GM12801 (cell line): Measurements from ENCODE around the gene CRYBG2.

Experiments used
- CTCF ChIP-seq: IDR thresholded peaks from one replicate; pipeline ENCODE4 v1.5.1; 2011; ENCODE audit warnings: control low read depth; ENCODE audit not compliant: insufficient read length; ENCODE audit errors: extremely low read depth

Gene CRYBG2

GRCh38 chr1:26281091-26281958 lies 72.6 kb downstream of the CRYBG2 start:
- TF ChIP-seq CTCF, result no peak

DNA sequence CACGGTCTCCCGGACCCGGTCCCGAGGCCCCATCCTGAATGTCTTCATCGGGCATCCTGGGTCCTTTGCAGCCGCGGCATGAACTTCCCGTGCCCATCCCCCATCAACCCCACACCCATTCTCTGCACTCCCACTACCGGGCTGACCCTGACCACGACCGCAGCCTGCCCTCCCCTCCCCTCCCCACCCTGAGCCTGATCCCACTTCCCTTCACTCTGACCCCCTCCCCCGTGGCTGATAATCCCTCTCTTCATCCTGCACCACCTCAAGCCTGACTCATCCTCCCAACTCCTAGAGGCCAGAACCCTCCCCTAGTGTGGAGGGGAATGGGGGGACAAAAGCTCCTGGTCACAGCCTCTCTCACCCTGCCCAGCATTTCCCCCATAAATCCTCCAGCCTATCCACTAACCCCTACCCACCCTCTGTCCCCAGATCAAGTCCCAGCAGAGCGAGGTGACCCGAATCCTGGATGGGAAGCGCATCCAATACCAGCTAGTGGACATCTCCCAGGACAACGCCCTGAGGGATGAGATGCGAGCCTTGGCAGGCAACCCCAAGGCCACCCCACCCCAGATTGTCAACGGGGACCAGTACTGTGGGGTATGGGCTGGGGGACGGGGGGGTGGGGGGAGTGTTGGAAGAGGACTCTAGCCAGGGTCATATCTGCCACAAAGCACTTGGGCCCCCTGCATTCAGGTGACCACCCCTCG lies 73.4 kb downstream of the CRYBG2 start:
- no peak for TF ChIP-seq CTCF

DNA sequence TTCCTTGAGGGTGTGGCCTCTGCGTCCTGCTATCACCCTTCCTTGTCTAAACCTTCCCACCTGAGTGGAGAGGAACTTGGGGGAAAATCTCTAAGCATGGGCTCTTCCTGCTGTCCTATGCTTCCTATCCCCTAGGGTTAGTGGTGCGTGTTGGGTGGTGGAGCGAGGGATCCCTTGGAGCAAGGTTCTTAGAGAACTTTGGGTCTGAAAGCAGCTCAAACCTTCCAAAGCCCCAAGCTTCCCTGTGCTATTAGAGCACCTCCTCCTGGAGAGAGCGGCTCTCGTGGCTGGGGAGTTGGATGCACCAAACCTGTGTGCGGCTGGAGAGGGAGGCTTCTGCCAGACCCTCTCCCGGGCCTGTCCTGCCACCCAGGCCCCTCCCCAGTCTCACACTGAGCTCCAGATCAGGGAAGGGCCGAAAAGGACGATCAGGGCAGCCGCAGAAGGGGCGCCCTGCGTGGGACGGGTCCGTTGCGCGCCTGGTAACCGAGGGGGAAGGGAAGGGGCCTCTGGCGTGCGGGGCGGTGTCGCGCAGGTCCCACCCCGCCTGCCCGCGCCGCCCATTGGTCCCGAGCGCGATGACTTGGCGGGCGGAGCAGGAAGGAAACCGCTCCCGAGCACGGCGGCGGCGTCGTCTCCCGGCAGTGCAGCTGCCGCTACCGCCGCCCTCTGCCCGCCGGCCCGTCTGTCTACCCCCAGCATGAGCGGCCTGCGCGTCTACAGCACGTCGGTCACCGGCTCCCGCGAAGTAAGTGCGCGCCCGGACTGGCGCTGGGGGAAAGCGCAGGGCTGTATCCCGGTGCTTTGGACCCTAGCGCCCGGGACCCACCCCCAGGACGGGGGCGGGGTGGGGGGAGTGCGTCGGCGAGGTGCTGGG lies 74.2 kb downstream of the CRYBG2 start, which contains the start of gene SH3BGRL3:
Gene SH3BGRL3 (plus strand): TSS at position 631 of the 877 bp plus-strand sequence. CDS start 70 bp downstream, at position 701.
- TF ChIP-seq CTCF, result no peak

DNA sequence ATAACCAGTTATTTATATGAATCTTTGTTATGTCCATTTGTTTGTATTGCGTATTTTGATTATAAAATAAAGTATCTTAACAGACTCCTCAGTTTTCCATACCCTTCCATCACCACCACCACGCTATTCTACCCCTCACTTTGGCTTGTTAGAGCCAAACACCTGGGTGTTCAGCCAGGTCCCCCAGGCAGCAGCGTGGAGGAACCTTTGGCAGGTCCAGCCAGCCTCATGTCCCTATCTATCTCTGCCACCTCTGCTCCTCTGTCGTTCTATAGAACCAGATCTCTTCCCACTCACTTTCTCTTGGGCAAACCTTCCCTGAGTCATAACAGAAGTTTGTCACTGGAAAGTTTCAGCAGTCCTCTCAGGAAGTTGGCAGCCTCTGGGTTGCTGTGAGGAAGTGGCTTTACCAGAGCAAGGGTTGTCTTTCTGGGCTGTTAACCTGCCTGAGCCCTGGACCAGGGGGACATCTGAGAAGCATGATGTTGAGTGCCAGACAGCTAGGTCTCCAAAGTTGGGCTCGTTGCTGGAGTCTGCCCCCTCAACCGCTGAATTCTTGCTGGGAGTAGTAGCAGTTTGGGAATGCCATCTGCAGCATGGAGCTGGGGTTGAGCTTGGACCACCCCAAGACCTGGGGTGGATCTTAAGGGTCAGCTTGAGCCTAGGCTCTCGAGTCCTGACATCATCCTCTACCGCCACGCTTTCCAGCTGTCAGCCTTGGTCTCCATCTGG lies 75.0 kb downstream of the CRYBG2 start:
- no peak for TF ChIP-seq CTCF

DNA sequence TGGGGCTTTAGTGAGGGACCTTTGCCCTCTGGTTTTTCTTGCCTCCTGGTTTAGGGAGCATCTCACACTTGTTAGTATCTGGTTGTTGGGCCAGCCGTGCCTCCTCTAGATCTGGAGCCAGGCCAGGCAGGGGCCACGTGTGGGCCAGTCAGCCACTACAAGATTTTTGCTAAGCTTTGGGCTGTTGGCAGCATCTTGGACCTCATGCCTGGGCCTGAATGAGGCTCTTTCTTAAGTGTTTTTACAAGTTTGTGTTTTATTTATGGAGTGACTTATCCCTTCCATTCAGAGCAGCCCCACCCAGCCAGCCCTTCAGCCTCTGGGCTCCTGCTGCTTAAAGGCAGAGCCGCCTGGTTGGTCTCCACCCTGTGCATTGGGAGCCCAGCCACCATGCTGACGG lies 75.6 kb downstream of the CRYBG2 start:
- no peak for TF ChIP-seq CTCF

GRCh38 chr1:26277719-26278118 lies 76.2 kb downstream of the CRYBG2 start:
- TF ChIP-seq CTCF, result no peak
